ENCODE measurements around the gene SCAMP2.

Gene SCAMP2

GRCh38 chr15:74823324-74823723 lies 49.8 kb downstream of the SCAMP2 start:
- TF ChIP-seq EP300 (IDR thresholded peaks at IDR 0.05; ENCODE audit: borderline replicate concordance) (no peak), CEBPB (IDR thresholded peaks at IDR 0.05) (no peak), TEAD4 (IDR thresholded peaks at IDR 0.05) (no peak), RAD21 (IDR thresholded peaks at IDR 0.05; ENCODE audit: low read depth) (no peak), REST (IDR thresholded peaks at IDR 0.05; ENCODE audit: low read depth) (no peak), TAF1 (IDR thresholded peaks at IDR 0.05; ENCODE audit: low read depth) (no peak), CREB1 (IDR thresholded peaks at IDR 0.05; ENCODE audit: low read depth) (no peak), YY1 (IDR thresholded peaks at IDR 0.05; ENCODE audit: low read depth) (no peak), ZBTB7A (IDR thresholded peaks at IDR 0.05; ENCODE audit: low read depth) (no peak), FOXM1 (IDR thresholded peaks at IDR 0.05; ENCODE audit: borderline replicate concordance, low read depth) (no peak), TCF12 (IDR thresholded peaks at IDR 0.05; ENCODE audit: low read depth) (no peak), EGR1 (IDR thresholded peaks at IDR 0.05) (no peak), NFIC (IDR thresholded peaks at IDR 0.05) (no peak)
- TF ChIP-seq, protein P1, sequence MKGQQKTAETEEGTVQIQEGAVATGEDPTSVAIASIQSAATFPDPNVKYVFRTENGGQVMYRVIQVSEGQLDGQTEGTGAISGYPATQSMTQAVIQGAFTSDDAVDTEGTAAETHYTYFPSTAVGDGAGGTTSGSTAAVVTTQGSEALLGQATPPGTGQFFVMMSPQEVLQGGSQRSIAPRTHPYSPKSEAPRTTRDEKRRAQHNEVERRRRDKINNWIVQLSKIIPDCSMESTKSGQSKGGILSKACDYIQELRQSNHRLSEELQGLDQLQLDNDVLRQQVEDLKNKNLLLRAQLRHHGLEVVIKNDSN (IDR thresholded peaks at IDR 0.05) = no peak

- TF ChIP-seq REST (IDR thresholded peaks at IDR 0.05; ENCODE audit: low read depth) (no peak), EGR1 (IDR thresholded peaks at IDR 0.05) (no peak), CREB1 (IDR thresholded peaks at IDR 0.05; ENCODE audit: low read depth) (no peak), ZBTB7A (IDR thresholded peaks at IDR 0.05; ENCODE audit: low read depth) (no peak), TCF12 (IDR thresholded peaks at IDR 0.05; ENCODE audit: low read depth) (no peak), EP300 (IDR thresholded peaks at IDR 0.05; ENCODE audit: borderline replicate concordance) (no peak), YY1 (IDR thresholded peaks at IDR 0.05; ENCODE audit: low read depth) (no peak), RAD21 (IDR thresholded peaks at IDR 0.05; ENCODE audit: low read depth) (no peak), TEAD4 (IDR thresholded peaks at IDR 0.05) (no peak)
- TF ChIP-seq, protein P2, sequence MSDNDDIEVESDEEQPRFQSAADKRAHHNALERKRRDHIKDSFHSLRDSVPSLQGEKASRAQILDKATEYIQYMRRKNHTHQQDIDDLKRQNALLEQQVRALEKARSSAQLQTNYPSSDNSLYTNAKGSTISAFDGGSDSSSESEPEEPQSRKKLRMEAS (IDR thresholded peaks at IDR 0.05) = no peak
- TF ChIP-seq, protein P1 (IDR thresholded peaks at IDR 0.05) = no peak
Observed at GRCh38 chr15:74822233-74822632, 50.9 kb downstream of the SCAMP2 start.

- TF ChIP-seq RAD21 (IDR thresholded peaks at IDR 0.05; ENCODE audit: low read depth) (no peak), TEAD4 (IDR thresholded peaks at IDR 0.05) (no peak), YY1 (IDR thresholded peaks at IDR 0.05; ENCODE audit: low read depth) (no peak), FOXM1 (IDR thresholded peaks at IDR 0.05; ENCODE audit: borderline replicate concordance, low read depth) (no peak), EGR1 (IDR thresholded peaks at IDR 0.05) (no peak), NFIC (IDR thresholded peaks at IDR 0.05) (no peak), CEBPB (IDR thresholded peaks at IDR 0.05) (no peak), REST (IDR thresholded peaks at IDR 0.05; ENCODE audit: low read depth) (no peak)
- TF ChIP-seq, protein P1 (IDR thresholded peaks at IDR 0.05) = no peak
Observed at GRCh38 chr15:74821790-74822158, 51.4 kb downstream of the SCAMP2 start.

GRCh38 chr15:74821091-74821789 lies 51.9 kb downstream of the SCAMP2 start:
- TF ChIP-seq EP300 (IDR thresholded peaks at IDR 0.05; ENCODE audit: borderline replicate concordance) = no peak
- TF ChIP-seq REST (IDR thresholded peaks at IDR 0.05; ENCODE audit: low read depth) = no peak
- no peak for TF ChIP-seq NFIC (IDR thresholded peaks at IDR 0.05)
- no peak for TF ChIP-seq EGR1 (IDR thresholded peaks at IDR 0.05)
- TF ChIP-seq CREB1 (IDR thresholded peaks at IDR 0.05; ENCODE audit: low read depth) = no peak
- TF ChIP-seq RAD21 (IDR thresholded peaks at IDR 0.05; ENCODE audit: low read depth) = no peak
- TF ChIP-seq YY1 (IDR thresholded peaks at IDR 0.05; ENCODE audit: low read depth) = no peak

Data from Ishikawa (cell line).